ENCODE measurements around the gene KMT5B.

KMT5B gene

DNA sequence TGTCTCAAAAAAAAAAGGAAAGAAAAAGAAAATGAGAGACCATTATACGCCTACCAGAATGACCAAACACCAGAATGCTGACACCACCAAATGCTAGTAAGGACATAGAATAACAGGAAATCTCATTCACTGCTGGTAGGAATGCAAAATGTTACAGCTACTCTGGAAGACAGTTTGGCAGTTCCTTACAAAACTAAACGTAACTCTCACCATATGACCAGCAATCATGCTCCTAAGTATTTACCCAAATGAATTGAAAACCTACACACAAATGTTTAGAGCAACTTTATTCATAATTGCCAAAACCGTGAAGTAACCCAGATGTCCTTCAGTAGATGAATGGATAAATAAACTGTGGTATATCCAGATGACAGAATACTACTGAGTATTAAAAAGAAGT is 99.1 kb downstream of the KMT5B start:
- TF ChIP-seq EZH2phosphoT487 (IDR thresholded peaks at IDR 0.05; ENCODE audit: borderline replicate concordance, low read length): no peak
- TF ChIP-seq, protein P1, sequence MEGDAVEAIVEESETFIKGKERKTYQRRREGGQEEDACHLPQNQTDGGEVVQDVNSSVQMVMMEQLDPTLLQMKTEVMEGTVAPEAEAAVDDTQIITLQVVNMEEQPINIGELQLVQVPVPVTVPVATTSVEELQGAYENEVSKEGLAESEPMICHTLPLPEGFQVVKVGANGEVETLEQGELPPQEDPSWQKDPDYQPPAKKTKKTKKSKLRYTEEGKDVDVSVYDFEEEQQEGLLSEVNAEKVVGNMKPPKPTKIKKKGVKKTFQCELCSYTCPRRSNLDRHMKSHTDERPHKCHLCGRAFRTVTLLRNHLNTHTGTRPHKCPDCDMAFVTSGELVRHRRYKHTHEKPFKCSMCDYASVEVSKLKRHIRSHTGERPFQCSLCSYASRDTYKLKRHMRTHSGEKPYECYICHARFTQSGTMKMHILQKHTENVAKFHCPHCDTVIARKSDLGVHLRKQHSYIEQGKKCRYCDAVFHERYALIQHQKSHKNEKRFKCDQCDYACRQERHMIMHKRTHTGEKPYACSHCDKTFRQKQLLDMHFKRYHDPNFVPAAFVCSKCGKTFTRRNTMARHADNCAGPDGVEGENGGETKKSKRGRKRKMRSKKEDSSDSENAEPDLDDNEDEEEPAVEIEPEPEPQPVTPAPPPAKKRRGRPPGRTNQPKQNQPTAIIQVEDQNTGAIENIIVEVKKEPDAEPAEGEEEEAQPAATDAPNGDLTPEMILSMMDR (IDR thresholded peaks at IDR 0.05; ENCODE audit: low read depth, low read length, poor library complexity, severe bottlenecking): no peak
- H3K9me2 ChIP-seq (replicated peaks; ENCODE audit: control insufficient read depth, low read length): no peaks in the 10 kb centered on the region
- no peak overlapping the region for H3K4me3 ChIP-seq (ENCODE audit: low read length)
- H3F3A ChIP-seq (ENCODE audit: control insufficient read depth, insufficient read depth): peaks cover 10% of the 10 kb centered on the region
- H3K27me3 ChIP-seq (ENCODE audit: control insufficient read depth, low read length): no peaks in the 10 kb centered on the region
- H3K36me3 ChIP-seq (ENCODE audit: control insufficient read depth, low read length): peaks cover 19% of the 10 kb centered on the region; the same call in 1 of the 2 replicates
- H3K27ac ChIP-seq (ENCODE audit: low read depth, low read length): no peak overlapping the region
- peaks cover 6% of the 10 kb centered on the region for H3K4me1 ChIP-seq (ENCODE audit: control insufficient read depth, low read length)
- H3K9me3 ChIP-seq (ENCODE audit: control insufficient read depth, insufficient read depth, low read length): no peaks in the 10 kb centered on the region
- peaks cover 79% of the 10 kb centered on the region for H3K79me2 ChIP-seq (ENCODE audit: control insufficient read depth, low read length)
- no peak overlapping the region for H3K4me2 ChIP-seq (ENCODE audit: low read length)
- H4K20me1 ChIP-seq (ENCODE audit: control insufficient read depth, insufficient read depth, low read depth, low read length): peaks cover 6% of the 10 kb centered on the region; the same call in 1 of the 2 replicates

DNA sequence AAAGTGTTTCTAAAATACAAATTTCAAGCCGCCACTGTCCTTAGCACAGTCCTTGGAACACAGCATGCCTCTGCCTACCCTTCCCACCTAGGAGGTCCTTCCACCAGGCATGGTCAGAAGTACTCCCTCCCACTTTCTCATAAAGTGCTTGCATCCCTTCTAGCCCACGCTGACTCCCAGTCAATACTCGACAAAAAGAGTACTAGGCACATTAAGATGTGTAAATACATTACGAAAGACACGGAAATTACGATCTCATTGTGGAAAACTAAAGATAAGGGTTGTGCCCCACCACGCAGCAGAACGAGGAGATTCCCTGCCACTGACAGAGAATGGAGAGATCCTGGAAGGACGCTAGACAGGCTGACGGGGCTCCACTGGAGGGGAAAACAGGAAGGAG is 105.4 kb downstream of the KMT5B start:
- no peaks in the 10 kb centered on the region for H3K9me2 ChIP-seq (replicated peaks; ENCODE audit: control insufficient read depth, low read length)
- H3K27ac ChIP-seq (ENCODE audit: low read depth, low read length): no peak overlapping the region
- H3K4me1 ChIP-seq (ENCODE audit: control insufficient read depth, low read length): peaks cover 5% of the 10 kb centered on the region; the same call in 1 of the 2 replicates
- no peaks in the 10 kb centered on the region for H4K20me1 ChIP-seq (ENCODE audit: control insufficient read depth, insufficient read depth, low read depth, low read length)
- TF ChIP-seq, protein P1 (IDR thresholded peaks at IDR 0.05; ENCODE audit: low read depth, low read length, poor library complexity, severe bottlenecking): no peak
- no peak for TF ChIP-seq EZH2phosphoT487 (IDR thresholded peaks at IDR 0.05; ENCODE audit: borderline replicate concordance, low read length)
- no peaks in the 10 kb centered on the region for H3F3A ChIP-seq (ENCODE audit: control insufficient read depth, insufficient read depth)
- H3K27me3 ChIP-seq (ENCODE audit: control insufficient read depth, low read length): no peaks in the 10 kb centered on the region
- H3K36me3 ChIP-seq (ENCODE audit: control insufficient read depth, low read length): no peaks in the 10 kb centered on the region
- no peaks in the 10 kb centered on the region for H3K9me3 ChIP-seq (ENCODE audit: control insufficient read depth, insufficient read depth, low read length)
- peaks cover 73% of the 10 kb centered on the region for H3K79me2 ChIP-seq (ENCODE audit: control insufficient read depth, low read length)
- H3K4me3 ChIP-seq (ENCODE audit: low read length): no peak overlapping the region
- H3K4me2 ChIP-seq (ENCODE audit: low read length): no peak overlapping the region

DNA sequence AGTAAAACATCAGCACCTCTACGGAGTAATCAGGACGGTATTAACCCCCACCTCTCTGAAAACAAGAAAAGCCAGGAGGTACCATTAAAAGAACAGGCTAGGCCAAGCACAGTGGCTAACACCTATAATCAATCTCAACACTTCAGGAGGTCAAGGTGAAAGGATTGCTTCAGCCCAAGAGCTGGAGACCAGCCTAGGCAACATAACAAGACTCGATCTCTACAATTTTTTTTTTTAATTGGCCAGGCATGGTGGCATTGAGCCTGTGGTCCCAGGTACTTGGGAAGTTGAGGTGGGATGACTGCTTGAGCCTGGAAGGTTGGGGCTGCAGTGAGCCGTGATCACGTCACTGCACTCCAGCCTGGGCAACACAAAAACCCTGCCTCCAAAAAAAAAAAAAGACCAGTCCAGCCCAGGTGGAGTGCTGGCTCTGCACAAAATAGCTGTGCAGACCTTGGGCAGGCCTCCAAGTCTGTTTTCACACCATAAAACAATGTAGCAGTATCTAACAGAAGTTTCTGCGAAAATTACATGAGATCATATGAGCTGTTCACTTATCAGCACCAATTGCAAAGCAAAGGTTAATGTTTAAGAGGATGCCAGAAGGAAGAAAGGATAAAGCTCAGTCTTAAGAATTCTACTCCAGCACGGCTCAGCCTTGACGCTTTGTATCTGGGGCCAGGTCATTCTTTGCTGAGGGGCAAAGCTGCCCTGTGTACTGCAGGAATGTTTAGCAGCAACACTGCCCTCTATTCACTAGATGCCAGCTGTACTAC is 106.7 kb downstream of the KMT5B start:
- Histone ChIP-seq H3K9me3 (ENCODE audit: control insufficient read depth, insufficient read depth, low read length) (no peaks in the 10 kb centered on the region), H3K9me2 (replicated peaks; ENCODE audit: control insufficient read depth, low read length) (no peaks in the 10 kb centered on the region), H3K36me3 (ENCODE audit: control insufficient read depth, low read length) (no peaks in the 10 kb centered on the region), H3K27me3 (ENCODE audit: control insufficient read depth, low read length) (no peaks in the 10 kb centered on the region), H4K20me1 (ENCODE audit: control insufficient read depth, insufficient read depth, low read depth, low read length) (no peaks in the 10 kb centered on the region), H3K79me2 (ENCODE audit: control insufficient read depth, low read length) (peaks cover 74% of the 10 kb centered on the region), H3K4me3 (ENCODE audit: low read length) (no peak overlapping the region), H3K4me1 (ENCODE audit: control insufficient read depth, low read length) (peaks cover 6% of the 10 kb centered on the region), H3K27ac (ENCODE audit: low read depth, low read length) (no peak overlapping the region), H3K4me2 (ENCODE audit: low read length) (no peak overlapping the region), H3F3A (ENCODE audit: control insufficient read depth, insufficient read depth) (no peaks in the 10 kb centered on the region)
- TF ChIP-seq, protein P1 (IDR thresholded peaks at IDR 0.05; ENCODE audit: low read depth, low read length, poor library complexity, severe bottlenecking): no peak
- no peak for TF ChIP-seq EZH2phosphoT487 (IDR thresholded peaks at IDR 0.05; ENCODE audit: borderline replicate concordance, low read length)

Measured in DOHH2 (cell line).